GM10266 (cell line): ENCODE results near the gene BCL2L12.

Experiments
- DNase-seq: peaks from one replicate; pipeline ENCODE4 v3.0.0; 2012; ENCODE audit errors: extremely low spot score
- TF ChIP-seq, protein P1 (sequence below): IDR thresholded peaks from 2 replicates; pipeline ENCODE4 v1.5.1; 2012; ENCODE audit warnings: mild to moderate bottlenecking, low read depth; ENCODE audit not compliant: control insufficient read depth, insufficient read depth; ENCODE audit errors: missing control alignments

Gene BCL2L12

DNA sequence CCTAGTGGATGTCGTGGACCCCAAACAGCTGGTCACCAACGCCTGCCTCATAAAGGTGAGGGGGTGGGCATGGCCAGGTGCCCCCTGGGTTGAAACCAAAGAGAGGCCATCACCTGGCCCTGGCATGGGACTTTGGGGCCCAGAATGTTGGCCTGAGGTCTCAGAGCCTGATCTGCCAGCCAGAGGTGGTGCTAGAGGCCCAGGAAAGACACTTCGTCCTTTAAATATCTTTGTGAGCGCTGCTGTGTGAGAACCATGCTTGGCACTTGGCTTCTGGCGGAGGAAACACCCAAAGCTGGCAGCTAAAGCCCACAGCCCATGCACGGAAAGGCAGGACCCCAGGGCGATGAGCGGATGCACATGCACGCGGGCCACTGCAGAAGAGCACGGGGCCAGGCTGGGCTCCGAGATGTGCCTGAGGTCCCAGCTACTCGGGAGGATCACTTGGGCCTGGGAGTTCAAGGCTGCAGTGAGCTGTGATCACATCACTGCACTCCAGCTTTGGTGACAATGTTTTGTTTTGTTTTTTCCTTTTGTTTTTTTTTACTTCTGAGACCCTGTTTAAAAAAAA is 19.3 kb downstream of the BCL2L12 start:
- DNase-seq, result no peak
- TF ChIP-seq, protein P1, sequence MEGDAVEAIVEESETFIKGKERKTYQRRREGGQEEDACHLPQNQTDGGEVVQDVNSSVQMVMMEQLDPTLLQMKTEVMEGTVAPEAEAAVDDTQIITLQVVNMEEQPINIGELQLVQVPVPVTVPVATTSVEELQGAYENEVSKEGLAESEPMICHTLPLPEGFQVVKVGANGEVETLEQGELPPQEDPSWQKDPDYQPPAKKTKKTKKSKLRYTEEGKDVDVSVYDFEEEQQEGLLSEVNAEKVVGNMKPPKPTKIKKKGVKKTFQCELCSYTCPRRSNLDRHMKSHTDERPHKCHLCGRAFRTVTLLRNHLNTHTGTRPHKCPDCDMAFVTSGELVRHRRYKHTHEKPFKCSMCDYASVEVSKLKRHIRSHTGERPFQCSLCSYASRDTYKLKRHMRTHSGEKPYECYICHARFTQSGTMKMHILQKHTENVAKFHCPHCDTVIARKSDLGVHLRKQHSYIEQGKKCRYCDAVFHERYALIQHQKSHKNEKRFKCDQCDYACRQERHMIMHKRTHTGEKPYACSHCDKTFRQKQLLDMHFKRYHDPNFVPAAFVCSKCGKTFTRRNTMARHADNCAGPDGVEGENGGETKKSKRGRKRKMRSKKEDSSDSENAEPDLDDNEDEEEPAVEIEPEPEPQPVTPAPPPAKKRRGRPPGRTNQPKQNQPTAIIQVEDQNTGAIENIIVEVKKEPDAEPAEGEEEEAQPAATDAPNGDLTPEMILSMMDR, result no peak

DNA sequence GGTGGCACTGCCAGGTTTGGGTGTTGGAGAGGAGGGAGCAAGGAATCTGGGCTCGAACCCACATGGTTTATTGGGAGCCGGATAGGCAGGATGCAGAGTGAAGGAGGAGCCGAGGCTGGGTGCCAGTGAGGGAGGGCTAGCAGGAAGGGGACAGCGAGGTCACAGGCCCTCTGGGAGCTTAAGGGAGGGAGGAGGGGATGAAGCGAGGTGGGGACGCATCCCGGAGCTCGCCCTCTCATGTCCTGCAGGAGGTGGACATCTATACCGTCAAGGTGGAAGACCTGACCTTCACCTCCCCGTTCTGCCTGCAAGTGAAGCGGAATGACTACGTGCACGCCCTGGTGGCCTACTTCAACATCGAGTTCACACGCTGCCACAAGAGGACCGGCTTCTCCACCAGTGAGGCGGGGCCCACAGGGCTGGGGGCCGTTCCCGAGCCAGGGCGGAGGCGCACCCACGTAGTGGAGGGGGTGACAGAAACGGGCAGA is 20.2 kb downstream of the BCL2L12 start:
- DNase-seq, result no peak
- TF ChIP-seq, protein P1, result no peak

GRCh38 chr19:49686503-49687088 is 20.9 kb downstream of the BCL2L12 start:
- TF ChIP-seq, protein P1, result no peak
- DNase-seq, result no peak

DNA sequence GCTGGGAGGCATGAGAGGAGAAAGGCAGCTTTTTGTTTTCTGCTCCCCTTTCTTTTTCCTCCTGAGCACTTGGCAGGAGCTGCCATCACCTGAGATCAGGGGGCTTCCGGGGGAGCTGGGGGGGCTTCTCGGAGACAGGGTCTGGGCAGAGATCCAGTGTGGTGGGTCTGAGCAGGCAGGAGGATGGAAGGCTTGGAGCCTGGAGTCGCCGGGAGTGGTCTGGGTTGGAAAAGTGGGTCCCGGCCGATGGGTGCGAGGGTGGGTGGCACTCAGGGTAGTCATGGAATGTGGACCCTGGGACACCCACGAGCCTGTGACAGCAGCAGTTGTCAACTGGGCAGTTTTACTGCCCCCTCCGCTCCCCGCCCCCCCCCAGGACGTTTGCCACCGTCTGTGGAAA is 21.4 kb downstream of the BCL2L12 start:
- TF ChIP-seq, protein P1, result no peak
- DNase-seq, result no peak

- TF ChIP-seq, protein P1, result no peak
- no peak for DNase-seq
Observed at GRCh38 chr19:49687566-49688316, 22.0 kb downstream of the BCL2L12 start.

- TF ChIP-seq, protein P1, result no peak
- no peak for DNase-seq
Observed at GRCh38 chr19:49688531-49689132, 22.9 kb downstream of the BCL2L12 start.
